Measurements from ENCODE around the gene LTBP2.

The LTBP2 gene

DNA sequence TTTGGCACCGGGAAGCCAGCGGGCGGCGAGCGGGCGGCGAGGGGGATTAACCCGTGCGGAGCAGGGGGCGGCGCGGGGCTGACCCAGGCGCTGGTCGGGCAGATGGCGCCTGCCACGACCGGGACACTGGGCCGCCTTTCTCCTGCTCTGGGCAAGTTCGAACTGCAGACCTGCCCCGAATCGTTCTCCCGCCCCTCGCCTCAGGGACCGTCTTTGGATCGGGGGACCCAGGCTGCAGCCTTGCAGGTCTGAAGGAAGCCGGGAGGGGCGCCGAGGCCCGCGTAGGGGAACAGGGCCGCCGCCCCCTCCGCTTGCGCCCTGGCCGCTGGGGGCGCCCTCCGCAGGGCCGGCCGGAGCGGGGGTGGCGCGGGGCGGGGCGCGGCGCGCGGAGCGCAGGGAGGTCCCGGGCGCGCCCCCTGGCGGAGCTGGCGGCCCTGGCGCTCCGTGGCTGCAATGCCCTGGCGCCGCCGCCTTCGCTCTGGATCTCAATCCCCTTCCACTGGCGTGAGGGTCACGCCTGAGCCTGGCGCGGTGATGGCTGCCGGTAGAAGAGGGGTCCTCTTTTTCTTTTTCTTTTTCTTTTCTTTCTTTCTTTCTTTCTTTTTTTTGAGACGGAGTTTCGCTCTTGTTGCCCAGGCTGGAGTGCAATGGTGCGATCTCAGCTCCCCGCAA, 449 bp upstream of the LTBP2 start:
- DNase-seq = peak; percentile 78 to 89

DNA sequence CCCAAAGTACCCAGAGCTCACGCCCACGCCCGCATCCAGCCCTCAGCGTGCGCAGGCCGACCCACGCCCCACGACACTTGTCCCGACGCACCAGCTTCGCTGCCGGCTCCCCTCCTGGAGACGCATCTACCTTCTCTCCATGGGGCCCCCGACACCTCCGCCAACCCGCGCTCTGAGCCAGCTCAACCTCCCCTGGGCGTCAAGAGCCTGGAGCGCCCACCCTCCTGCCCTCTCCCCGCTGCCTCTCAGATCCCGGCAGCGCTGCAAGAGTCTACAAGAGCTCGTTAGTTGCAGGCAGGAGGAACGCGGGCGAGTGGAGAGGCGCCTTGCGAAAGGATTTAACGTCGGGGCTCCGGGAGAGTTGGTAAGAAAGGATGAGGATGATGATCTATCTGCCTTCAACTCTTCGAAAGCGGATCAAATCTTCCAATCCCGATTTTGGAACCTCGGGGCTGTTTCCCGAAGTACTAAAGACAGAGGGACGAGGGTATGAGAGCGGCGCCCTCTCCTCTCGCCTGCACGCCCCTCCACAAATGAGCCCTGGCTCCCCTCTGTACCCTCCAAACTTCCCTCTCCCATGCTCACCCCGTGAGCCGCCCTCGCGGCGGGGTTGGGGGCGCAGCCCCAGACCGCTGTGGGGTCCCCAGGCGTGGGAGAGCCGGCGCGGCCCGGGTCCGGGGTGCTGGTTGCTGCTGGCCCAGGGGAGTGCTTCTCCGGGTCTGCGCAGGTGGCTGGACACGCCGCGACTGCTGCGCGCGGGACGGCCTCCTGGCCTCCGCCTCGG, 979 bp downstream of the LTBP2 start:
- peak; percentile 30 to 49 for DNase-seq

DNA sequence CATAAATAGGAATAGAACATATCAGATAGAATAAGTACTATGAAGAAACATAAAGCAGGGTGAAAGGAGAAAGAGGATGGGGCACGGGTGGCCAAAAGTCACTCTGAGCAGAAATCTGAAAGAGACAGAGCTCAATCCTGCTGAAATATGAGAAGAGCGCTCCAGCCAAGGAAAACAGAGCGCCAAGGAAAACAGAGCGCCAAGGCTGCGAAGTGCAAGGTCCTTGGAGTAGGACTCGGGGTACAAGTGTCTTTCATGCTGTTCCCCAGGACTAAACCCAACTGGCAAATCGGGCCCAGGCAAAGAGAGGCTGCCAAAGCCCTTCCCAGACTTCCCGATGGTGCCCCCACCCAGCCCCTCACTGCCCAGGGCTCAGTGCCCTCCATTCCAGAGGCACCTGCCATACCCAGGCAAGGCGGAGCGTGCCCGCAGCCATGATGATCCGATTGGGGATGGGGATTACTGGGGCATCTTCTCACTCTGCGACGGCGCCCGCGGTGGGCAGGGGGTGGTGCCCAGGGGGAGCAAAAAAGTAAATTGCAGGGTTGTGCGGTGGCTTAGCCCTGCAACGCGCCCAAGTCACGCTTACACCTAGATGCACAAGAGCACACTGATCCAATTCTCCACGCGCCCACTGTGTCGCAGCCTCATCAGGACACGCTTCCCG, 1.7 kb downstream of the LTBP2 start:
- DNase-seq = no peak

DNA sequence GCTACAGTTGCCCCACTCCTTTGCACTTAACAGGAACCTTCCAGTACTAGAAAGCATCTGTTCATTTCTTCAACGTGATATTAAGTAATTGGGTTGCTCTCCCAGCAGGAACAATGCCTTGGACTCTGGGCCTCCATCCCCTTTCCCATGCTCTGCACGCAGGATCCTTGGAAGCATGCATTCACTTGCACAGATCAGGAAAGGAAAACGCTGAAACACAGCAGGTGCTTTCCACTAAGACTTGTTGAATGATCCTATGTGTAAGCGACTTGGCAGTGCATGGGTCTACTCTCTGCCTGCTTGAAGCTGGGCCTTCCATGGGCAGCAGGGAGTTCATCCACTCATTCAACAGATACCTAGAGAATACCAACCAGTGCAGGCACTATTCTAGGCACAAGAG, 2.3 kb downstream of the LTBP2 start:
- peak; percentile 39 to 76 for DNase-seq

DNA sequence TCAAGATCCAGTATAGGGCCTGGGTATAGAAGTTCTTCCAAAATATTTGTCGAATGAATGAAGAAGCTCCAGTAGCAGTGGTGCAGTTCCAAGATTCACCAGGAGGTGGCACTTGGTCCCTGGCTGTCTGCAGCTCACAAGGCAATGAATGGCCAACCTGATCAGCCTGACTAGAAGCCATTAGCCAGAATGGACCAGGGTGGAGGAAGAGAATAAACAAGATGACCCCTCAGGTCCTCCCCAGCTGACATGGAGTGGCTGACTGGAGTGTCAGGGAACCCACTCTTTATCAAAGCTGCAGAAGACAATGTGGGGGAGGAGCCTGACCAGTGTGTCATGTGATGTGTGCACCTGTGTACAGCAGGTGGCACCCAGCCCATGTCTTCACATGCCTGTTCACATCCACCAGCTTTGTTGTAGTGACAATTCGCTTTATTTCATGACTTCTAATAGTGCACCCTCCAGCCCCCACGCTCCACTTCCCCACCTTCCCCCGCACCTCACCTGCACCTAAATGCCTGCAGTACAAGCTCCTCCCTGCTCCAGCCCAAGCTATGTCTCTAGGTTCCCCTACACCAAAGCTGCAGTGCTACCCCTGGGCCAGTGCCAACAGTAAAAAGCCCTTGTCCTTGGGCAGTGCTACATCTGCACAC, 3.0 kb downstream of the LTBP2 start:
- peak; percentile 80 to 92 for DNase-seq

DNA sequence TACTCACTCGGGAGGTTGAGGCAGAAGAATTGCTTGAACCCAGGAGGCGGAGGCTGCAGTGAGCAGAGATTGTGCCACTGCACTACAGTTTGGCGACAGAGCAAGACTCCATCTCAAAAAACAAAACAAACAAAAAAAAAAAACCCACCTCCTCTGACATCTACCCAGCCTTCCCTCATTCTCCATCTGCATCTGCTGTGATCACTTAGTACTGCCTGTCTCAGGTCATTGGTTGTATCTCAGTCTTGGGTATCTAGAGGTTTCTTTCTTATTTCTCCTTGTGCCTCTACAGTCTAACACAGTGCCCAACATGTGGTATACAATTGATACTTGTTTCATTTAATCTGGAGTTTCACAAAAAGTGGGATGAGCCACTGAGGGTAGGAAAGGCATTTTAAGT, 5.3 kb downstream of the LTBP2 start:
- no peak for DNase-seq

DNA sequence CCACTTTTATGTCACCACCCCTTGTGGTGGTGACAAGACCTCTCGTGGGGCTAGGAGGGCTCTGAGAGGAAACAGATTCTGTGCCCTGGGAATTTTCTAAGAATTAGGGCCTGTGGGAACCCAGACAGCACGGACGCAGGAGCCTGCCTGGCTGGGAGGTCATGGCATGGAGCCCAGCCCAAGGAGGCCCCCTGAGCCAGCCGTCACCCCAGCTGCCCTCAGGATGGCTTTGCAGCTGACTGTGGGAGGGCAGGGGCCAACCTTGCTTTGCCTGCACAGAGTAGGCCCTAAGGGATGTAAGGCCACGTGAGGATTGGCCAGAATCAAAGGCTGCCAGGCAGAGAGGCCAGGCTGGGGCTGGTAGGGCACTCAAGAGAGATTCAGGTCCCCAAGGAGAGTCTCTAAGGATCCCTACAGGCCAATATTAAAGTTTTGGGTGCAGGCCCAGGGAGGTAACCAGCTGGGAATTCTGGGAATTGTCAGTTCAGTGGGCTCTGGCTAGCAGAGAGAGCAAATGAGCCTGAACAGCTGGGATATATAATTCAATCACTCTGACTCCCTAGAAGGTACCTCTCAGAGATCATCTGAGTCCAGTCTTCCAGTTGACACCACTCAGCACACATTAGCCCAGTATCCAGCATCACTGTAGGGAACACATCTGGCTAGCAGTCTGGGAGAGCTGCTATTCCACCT, 6.4 kb downstream of the LTBP2 start:
- peak in 1 of 2 experiments; percentile 20 for DNase-seq

DNA sequence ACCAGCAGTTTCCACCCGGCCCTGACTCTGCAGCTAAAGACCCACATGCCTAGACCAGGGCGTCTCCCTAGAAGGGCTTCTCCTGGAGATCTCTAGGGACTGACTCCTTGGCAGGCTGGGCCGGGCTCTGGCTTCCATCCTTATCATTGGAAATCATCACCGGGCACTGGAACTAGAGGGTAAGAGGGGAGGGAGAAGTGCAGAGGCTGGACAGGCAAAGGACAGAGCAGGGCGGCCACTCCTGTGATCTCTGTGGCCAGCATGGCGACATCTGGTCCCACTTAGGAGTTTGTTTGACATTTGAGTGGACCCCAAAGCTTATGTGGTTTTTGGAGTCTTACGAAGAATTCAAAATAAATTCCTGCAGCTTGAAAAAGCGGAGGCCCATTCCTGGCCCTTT, 7.1 kb downstream of the LTBP2 start:
- DNase-seq = no peak

DNA sequence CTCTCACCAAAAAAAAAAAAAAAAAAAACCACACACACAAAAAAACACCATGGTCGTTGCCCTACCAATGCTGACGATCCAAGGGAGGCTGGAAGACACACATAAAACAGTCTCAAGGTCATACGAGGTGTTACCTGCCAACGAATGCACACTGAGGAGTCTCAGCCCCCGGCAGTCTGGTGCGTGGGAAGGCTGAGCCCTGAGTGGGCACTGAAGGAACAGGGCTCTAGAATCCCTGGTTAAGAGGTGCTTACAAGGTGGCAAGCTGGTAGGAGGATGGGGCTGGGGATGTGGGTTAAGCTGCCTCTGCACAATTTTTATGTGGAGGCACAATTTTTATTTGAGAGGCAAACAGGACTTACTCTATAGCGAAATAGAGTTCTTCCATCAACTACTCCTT, 7.9 kb downstream of the LTBP2 start:
- no peak for DNase-seq

DNA sequence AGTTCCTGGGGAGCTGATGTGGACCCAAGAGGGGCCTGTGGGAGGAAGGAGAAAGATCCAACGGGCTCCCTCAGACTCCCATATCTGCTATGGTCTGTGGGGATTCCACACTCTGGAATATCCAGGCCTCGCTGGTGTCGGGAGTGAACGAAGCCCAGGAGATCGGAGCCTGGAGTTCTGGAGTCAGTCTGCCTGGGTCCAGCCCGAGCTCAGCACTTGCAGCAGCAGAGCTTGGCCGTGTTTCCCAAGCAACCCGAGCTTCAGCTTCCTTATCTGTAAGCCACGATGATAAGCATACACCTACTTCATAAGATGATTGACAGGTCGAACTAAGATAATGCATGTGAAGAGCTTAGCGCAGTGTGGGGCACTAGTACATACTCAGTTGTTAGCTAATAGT, 10.1 kb downstream of the LTBP2 start:
- DNase-seq = no peak

DNA sequence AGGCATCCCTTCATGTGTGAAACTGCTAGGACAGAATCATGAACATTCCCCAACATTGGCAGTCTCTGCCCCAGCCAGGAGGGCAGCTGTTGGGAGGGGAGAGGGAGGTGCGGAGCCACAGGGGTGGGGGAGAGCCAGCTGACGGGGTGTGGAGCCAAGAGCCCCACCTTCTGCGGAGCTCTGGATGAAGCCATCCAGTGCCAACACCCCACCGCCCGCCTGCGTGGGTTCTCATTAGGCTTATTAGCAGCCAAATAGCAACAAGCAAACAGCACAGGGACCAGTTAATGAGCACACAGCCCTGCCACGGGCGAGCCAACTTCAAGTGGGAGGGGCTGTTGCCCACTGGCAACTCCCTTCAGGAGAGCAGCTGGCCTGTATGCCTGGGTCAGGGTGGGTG, 12.1 kb downstream of the LTBP2 start:
- no peak for DNase-seq

DNA sequence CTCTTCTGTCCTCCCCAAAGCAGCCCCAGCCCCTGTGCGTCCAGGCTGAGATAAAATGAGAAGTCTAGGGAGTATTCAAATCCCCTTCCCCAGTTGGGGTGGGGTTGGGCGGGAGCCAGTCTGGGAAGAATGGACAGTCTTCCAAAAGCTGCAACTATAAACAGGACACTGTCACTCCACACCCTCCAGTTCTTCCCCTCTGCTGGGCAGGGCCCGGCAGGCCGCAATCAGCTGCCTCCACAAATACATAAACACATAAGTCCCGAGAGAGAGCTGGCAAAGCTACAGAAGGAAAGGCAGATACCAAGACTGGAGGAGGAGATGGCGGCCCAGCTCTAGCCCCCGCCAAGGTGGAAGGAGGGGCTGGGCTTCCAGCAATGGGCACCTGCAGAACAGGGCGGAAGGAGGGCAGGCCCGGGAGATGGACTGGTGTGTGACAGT, 12.7 kb downstream of the LTBP2 start:
- no peak for DNase-seq

DNA sequence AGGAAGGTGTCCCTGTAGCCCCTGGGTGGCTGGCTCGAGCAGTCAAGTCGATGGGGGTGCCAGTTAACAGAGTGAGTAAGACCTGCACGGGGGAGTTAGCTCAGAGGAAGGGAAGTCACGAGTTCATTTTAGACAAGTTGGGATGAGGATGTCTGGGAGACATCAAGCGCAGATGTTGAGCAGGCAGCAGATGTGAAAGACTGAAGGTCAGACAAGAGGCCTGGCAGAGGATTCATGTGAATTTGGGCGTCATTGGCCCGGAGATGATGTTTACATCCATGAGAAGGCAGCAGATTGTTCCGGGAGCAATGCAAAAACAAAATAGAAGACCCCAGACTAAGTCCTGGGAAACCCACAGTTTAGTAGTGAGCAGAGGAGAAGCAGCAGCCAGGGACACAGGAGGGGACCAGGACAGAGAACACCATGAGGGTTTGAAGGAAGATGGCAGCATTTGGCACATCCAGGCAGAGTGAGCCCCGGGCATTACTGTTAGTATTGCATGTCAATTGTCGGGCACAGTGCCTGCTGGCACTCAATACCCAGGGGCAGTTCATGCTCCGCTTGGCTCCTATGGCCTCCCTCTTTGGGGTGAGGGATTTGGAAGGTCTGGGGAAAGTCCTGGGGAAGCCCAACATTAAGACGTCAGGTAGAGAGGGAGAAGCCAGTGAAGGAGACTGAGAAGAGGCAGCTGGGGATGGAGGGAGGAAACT, 15.1 kb downstream of the LTBP2 start:
- no peak for DNase-seq

DNA sequence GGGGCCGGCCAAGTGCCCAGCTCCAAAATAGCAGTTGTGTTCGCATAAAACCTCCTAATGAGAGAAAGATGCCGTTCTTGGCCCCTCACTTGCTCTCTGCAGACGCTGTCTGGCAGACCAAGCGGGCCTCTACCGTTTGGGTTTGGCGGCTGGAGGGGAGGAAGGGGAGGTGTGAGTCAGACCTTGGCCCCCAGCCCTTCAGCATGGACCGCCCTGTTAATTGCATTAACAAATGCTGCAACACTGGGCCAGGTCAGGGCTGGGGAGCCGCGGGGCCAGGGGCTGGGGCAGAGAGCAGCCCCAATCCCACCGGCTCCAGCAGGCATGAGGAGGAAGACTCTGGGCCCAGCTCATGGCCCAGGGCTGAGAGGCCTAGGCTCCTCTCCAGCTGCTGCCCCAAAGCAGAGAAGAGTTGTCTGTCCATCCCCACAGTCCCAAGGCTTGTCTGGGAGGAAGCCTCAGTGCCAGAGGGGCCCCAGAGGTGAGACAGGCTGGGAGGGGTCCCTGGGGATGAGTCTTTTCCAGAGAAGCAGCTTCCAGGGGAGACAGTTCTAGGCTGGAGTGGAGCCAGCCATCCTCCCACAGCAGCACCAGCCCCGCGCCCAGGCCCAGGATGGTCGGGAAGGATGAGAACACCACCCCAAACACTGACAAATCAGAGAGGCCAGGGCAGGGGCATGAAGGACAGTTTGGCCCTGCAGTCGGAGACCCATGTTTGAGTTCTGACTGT, 16.9 kb downstream of the LTBP2 start:
- DNase-seq = no peak

DNA sequence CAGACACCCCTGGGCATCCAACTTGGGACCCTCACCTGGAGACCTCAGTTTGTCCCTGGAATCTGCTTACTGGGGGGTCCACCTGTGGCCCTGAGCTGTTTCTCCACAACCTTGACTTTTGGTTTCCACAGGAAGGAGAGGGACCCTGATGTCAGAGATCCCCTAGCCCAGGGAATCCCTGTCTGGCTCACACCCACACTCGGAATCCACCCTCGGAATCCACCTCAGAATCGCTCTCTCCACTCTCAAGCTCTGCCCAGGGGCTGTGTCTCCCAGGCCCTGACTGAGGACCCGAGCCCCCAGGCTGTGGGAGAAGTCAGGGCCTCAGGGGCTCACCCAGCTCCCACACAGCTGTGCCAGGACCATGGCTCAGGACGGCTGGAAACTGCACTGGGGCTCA, 17.4 kb downstream of the LTBP2 start:
- DNase-seq = no peak

DNA sequence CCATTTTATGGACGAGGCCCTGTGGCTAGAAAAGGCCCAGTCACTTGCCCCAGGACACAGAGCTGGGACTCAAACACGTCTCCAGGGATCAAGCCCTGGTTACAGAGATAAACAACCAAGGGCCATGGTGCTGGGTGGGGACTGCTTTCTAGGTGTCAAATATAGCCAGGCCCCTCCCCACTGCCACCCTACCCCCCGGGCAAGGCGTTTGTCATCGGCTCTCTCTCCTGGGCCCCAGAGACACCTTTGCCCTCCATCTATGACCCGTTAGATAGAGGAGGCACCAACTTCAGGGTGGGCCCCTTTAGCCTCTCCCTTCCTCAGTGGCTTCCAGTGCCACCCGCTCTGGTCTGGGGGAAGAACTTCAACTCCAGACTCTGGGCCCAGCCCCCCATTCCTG, 18.0 kb downstream of the LTBP2 start:
- DNase-seq = no peak

DNA sequence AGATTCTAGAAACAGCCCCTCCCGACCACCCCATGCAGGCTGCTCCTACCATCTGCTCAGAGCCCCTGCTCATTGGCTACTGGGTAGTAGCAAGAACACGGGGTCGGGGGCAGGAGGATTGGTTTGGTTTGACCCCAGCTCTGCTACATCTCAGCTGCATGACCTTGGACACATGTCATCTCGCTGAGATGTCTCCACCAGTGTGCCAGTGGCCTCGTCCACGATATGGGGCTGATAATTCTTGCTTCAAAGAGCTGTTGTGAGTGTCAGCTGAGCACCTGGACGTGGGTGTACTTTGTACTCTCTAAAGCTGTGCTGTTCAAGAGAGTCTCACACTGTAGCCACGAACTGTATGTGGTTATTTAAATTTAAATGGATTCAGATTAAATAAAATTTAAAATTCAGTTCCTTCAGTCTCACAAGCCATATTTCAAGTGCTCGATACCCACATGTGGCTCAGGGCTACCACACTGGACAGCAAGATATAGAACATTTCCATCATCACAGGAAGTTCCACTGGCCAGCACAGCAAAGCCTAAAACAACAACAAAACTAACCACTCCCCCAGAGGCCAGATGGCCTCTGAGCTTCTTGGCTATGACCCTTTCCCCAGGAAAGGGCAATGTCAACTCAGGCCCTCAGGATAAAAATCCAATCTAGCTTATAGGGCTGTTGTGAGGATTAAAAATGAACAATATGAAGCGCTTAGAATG, 18.6 kb downstream of the LTBP2 start:
- DNase-seq = peak in 1 of 2 experiments; percentile 45

DNA sequence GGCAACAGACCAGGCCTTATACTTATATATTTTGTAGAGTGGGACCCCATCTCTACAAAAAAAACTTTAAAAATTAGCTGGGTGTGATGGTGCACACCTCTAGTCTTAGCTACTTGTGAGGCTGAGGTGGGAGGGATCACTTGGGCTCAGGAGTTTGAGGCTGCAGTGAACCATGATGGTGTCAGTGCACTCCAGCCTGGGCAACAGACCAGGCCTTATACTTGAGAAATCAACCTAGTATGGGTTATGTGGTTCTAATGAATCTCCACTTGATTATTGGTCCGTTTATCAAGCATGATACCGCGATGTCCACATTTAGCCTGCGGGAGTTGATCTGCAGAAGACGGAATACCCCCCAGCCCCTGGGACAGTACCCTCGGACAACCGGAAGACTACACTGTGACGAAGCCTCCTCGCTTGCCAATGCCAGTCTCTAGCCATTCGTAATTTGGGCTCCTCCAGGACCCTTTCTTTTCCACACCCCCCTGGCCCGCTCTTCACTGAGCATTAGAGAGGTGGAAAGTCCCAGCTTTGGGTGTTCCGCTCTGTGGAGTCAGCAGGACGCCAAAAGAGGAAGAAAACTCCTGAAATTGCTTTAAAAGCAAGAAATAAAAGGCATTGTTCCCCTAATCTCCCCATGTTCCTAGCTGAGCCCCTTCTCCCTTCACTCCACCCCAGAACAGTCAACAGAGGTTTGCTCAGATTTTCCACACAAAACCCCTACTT, 19.4 kb downstream of the LTBP2 start:
- no peak for DNase-seq

DNA sequence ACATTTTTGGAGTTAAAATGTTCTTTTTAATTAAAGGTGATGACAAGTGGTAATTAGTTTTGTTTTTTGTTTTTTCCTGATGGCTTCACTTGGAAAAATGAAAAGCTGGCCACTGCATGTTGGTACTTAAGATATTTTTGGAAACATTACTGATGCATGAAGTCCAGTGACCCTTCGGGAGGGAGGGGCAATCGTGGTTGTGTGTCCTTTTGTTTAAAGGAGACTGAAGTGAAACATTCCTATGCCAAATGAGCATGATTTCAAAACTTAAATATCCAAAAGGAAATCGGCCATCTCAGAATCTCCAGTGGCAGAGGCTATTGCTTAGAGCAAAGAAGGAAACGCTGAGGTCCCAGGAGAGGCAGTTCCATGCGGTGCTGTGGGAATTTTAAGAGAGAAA, 20.1 kb downstream of the LTBP2 start:
- no peak for DNase-seq

DNA sequence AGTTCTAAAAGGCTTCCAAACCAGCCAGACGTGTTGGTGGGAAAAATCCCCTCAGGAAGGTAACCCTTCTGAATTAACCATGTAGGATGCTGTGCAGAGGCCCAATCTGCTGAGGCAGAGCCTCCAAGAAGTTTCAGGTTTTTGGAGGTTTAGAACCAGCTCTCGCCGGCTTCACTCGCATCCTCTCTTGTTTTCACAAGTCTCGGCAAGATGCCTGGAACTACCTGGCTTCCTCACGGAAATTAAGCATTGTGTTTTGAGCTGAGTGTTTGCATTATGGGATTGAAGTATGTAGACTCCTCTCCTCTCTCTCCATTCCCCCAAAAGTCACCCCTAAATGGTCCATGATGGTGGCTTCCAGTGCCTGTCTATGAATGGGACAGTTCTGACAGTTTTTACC, 20.6 kb downstream of the LTBP2 start:
- DNase-seq = no peak
